ENCODE data around the gene LRP3. TPM values are rescaled to one million over a fixed set of nuclear protein-coding genes. Genes with fewer than 3 reads are reported as not detected.
A peak's percentile ranks its signal among the peaks of the same experiment; 100 is the strongest.

The LRP3 gene
- total and polyA plus RNA-seq, 3 donors from 2014 or later, result 21.8 to 50.9 (median 29.3) TPM

GRCh38 chr19:33192010-33192409, 2.1 kb upstream of the LRP3 start:
- Histone ChIP-seq H3K27me3 (no peaks in the 10 kb centered on the region), H3K36me3 (ENCODE audit: low read depth, missing control alignments) (no peaks in the 10 kb centered on the region), H3K4me3 (no peak overlapping the region), H3K4me1 (peaks cover 8% of the 10 kb centered on the region), H3K9me3 (no peaks in the 10 kb centered on the region), H3K27ac (no peak overlapping the region)
- WGBS, 2 donors, result 79 to 89% methylated on average over 7 of the region's 7 CpGs
- intact Hi-C loops (cut with DNase I; ENCODE audit: low total_unique reads), result no loop called here
- no peak for DNase-seq
- TF ChIP-seq POLR2A (IDR thresholded peaks at IDR 0.05) (no peak), CTCF (IDR thresholded peaks at IDR 0.05) (peak in 1 of 3 experiments; percentile 19)

- DNase-seq, result no peak
- Histone ChIP-seq H3K27me3 (no peaks in the 10 kb centered on the region), H3K27ac (no peak overlapping the region), H3K4me1 (peaks cover 8% of the 10 kb centered on the region), H3K4me3 (no peak overlapping the region), H3K9me3 (no peaks in the 10 kb centered on the region), H3K36me3 (ENCODE audit: low read depth, missing control alignments) (no peaks in the 10 kb centered on the region)
- WGBS, 2 donors, result 63 to 74% methylated on average over 7 to 8 of the region's 8 CpGs
- intact Hi-C loops (cut with DNase I; ENCODE audit: low total_unique reads), result no loop called here
- TF ChIP-seq CTCF (IDR thresholded peaks at IDR 0.05) (no peak), POLR2A (IDR thresholded peaks at IDR 0.05) (no peak)
These were observed 763 bp upstream of the LRP3 start for GRCh38 chr19:33193269-33193864.

GRCh38 chr19:33194532-33194885, 379 bp downstream of the LRP3 start:
- no peaks in the 10 kb centered on the region for H3K27me3 ChIP-seq
- no peak for TF ChIP-seq CTCF (IDR thresholded peaks at IDR 0.05)
- no peak for TF ChIP-seq POLR2A (IDR thresholded peaks at IDR 0.05)
- H3K4me1 ChIP-seq, result peaks cover 8% of the 10 kb centered on the region
- intact Hi-C loops (cut with DNase I; ENCODE audit: low total_unique reads), result no loop called here
- H3K4me3 ChIP-seq, result peak overlapping the region; percentile 66 to 76
- DNase-seq, result no peak
- no peaks in the 10 kb centered on the region for H3K9me3 ChIP-seq
- H3K27ac ChIP-seq, result peak overlapping the region in 1 of 2 donors; percentile 71
- WGBS, 2 donors, result 0% methylated on average over 8 of the region's 57 CpGs; no CpG with 5 or more reads in 1 of the 2 donors
- no peaks in the 10 kb centered on the region for H3K36me3 ChIP-seq (ENCODE audit: low read depth, missing control alignments)

- H3K27ac ChIP-seq, result peak overlapping the region in 1 of 2 donors; percentile 71
- H3K4me1 ChIP-seq, result peaks cover 8% of the 10 kb centered on the region
- TF ChIP-seq POLR2A (IDR thresholded peaks at IDR 0.05) (no peak), CTCF (IDR thresholded peaks at IDR 0.05) (no peak)
- peak; percentile 70 for DNase-seq
- H3K9me3 ChIP-seq, result no peaks in the 10 kb centered on the region
- peak overlapping the region; percentile 66 to 76 for H3K4me3 ChIP-seq
- no peaks in the 10 kb centered on the region for H3K36me3 ChIP-seq (ENCODE audit: low read depth, missing control alignments)
- H3K27me3 ChIP-seq, result no peaks in the 10 kb centered on the region
- intact Hi-C loops (cut with DNase I; ENCODE audit: low total_unique reads), result no loop called here
- WGBS, 2 donors, result 1 to 2% methylated on average over 7 to 41 of the region's 49 CpGs
These were observed 935 bp downstream of the LRP3 start for GRCh38 chr19:33194886-33195644.
